Measurements from ENCODE around the gene MCRIP2.

GRCh38 chr16:692356-693108 is 50.9 kb downstream of the MCRIP2 start:
- TF ChIP-seq EP300 (IDR thresholded peaks at IDR 0.05), result no peak
- TF ChIP-seq, protein P1, sequence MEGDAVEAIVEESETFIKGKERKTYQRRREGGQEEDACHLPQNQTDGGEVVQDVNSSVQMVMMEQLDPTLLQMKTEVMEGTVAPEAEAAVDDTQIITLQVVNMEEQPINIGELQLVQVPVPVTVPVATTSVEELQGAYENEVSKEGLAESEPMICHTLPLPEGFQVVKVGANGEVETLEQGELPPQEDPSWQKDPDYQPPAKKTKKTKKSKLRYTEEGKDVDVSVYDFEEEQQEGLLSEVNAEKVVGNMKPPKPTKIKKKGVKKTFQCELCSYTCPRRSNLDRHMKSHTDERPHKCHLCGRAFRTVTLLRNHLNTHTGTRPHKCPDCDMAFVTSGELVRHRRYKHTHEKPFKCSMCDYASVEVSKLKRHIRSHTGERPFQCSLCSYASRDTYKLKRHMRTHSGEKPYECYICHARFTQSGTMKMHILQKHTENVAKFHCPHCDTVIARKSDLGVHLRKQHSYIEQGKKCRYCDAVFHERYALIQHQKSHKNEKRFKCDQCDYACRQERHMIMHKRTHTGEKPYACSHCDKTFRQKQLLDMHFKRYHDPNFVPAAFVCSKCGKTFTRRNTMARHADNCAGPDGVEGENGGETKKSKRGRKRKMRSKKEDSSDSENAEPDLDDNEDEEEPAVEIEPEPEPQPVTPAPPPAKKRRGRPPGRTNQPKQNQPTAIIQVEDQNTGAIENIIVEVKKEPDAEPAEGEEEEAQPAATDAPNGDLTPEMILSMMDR (IDR thresholded peaks at IDR 0.05), result no peak
- TF ChIP-seq CHD4 (IDR thresholded peaks at IDR 0.05; ENCODE audit: borderline replicate concordance), result no peak
- no peak for TF ChIP-seq POLR2AphosphoS2 (conservative IDR thresholded peaks at IDR 0.05; ENCODE audit: low read length)
- TF ChIP-seq JUN (IDR thresholded peaks at IDR 0.05), result no peak
- no peak for TF ChIP-seq TP53 (CRISPR knock-in tag; IDR thresholded peaks at IDR 0.05)
- no peak for TF ChIP-seq MYC (IDR thresholded peaks at IDR 0.05; ENCODE audit: borderline replicate concordance, low read length)
- TF ChIP-seq, protein P2, sequence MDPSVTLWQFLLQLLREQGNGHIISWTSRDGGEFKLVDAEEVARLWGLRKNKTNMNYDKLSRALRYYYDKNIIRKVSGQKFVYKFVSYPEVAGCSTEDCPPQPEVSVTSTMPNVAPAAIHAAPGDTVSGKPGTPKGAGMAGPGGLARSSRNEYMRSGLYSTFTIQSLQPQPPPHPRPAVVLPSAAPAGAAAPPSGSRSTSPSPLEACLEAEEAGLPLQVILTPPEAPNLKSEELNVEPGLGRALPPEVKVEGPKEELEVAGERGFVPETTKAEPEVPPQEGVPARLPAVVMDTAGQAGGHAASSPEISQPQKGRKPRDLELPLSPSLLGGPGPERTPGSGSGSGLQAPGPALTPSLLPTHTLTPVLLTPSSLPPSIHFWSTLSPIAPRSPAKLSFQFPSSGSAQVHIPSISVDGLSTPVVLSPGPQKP (IDR thresholded peaks at IDR 0.05; ENCODE audit: low read depth, low read length), result no peak
- TF ChIP-seq CHD2 (IDR thresholded peaks at IDR 0.05; ENCODE audit: low read length, partially characterized antibody), result no peak
- no peak for TF ChIP-seq PBX3 (IDR thresholded peaks at IDR 0.05)
- TF ChIP-seq RCOR1 (IDR thresholded peaks at IDR 0.05; ENCODE audit: low read depth, low read length), result no peak
- no peak for TF ChIP-seq NPAS2 (CRISPR knock-in tag; IDR thresholded peaks at IDR 0.05; ENCODE audit: borderline replicate concordance)
- TF ChIP-seq REST (IDR thresholded peaks at IDR 0.05), result no peak
- no peak for TF ChIP-seq SMC3 (IDR thresholded peaks at IDR 0.05)
